Left cardiac atrium (tissue), 4 donors: ENCODE results near the gene MERTK. TPM values are rescaled to one million over a fixed set of nuclear protein-coding genes. Genes with fewer than 3 reads are reported as not detected.
"Not testable (repeated sequence)": the region's sequence is repeated elsewhere in the genome, so short reads cannot be mapped to it uniquely, and the experiment has no call there.

ENCODE experiments used
- ATAC-seq, 2 donors: fragments of 200-7000 bp; cut with Tn5 transposase; one replicate each; pipeline ENCODE4 v1.9.1; 2020; ENCODE audit warnings: mild to moderate bottlenecking in 2 of 2, moderate library complexity in 2 of 2
- DNase-seq: peaks from one replicate; pipeline ENCODE4 v3.0.0-alpha.2; 2020
- intact Hi-C, 2 donors: fragments of 100-400 bp; cut with DNase I; formaldehyde crosslinking; loops; one replicate each; pipeline versions ENCODE4 v1.14.1 to v1.15.1; 2022 to 2023
- total RNA-seq, 2 donors: library from RNA; stranded (reverse); fragmentation: NEBNext Ultra II Directional; extraction: Animal tissue kit (Norgen Biotek cat#: 25700); gene quantifications; one replicate each; pipeline ENCODE4 v1.2.1, GENCODE V29; 2021
- donor health status: DM: no; HTN: yes; CAD: no.
- donor health status: DM: no; HTN: yes; CAD: no; lungs with severe emphysema.
- donor health status: DM: yes; HTN: yes; CAD: no.
- donor health status: Dilated cardiomyopathy.

Gene MERTK
- total RNA-seq, 2 donors from 2014 or later, result 11.8 to 12.6 TPM

GRCh38 chr2:111963508-111963907 lies 65.1 kb downstream of the MERTK start:
- intact Hi-C loops, DNase-seq, ATAC-seq: not testable (repeated sequence)

GRCh38 chr2:111965062-111965461 lies 66.7 kb downstream of the MERTK start:
- ATAC-seq, result no peak
- no peak for DNase-seq
- intact Hi-C loops, result no loop called here

- intact Hi-C loops, result no loop called here
- DNase-seq (no peak), ATAC-seq (no peak)
Observed at GRCh38 chr2:111966241-111966640, 67.8 kb downstream of the MERTK start.

GRCh38 chr2:111967018-111967417 lies 68.6 kb downstream of the MERTK start:
- intact Hi-C loops, result no loop called here
- ATAC-seq (peak in 1 of 2 donors; percentile 14), DNase-seq (no peak)

- DNase-seq (no peak), ATAC-seq (no peak)
- intact Hi-C loops, result loop anchor here in 1 of 2 donors (10.0 kb wide), 1 partner anchor 66 kb away; no protein-coding TSS in a partner anchor
Observed at GRCh38 chr2:111970453-111970852, 72.0 kb downstream of the MERTK start.

GRCh38 chr2:111972955-111973565 lies 74.7 kb downstream of the MERTK start:
- no peak for DNase-seq
- peak; percentile 59 to 70 for ATAC-seq
- intact Hi-C loops, result loop anchor here in 1 of 2 donors (10.0 kb wide), 1 partner anchor 68 kb away; no protein-coding TSS in a partner anchor

GRCh38 chr2:111973701-111974100 lies 75.3 kb downstream of the MERTK start:
- intact Hi-C loops, result loop anchor here in 1 of 2 donors (10.0 kb wide), 1 partner anchor 69 kb away; no protein-coding TSS in a partner anchor
- no peak for DNase-seq
- ATAC-seq, result no peak

GRCh38 chr2:111975053-111975552 lies 76.7 kb downstream of the MERTK start:
- ATAC-seq, result peak in 1 of 2 donors; percentile 8
- no peak for DNase-seq
- intact Hi-C loops, result loop anchor here in 1 of 2 donors (10.0 kb wide), 1 partner anchor 70 kb away; no protein-coding TSS in a partner anchor

- no peak for DNase-seq
- no peak for ATAC-seq
- intact Hi-C loops, result loop anchor here in 1 of 2 donors (10.0 kb wide), 1 partner anchor 71 kb away; no protein-coding TSS in a partner anchor
Observed at GRCh38 chr2:111975819-111976218, 77.4 kb downstream of the MERTK start.

- intact Hi-C loops, result loop anchor here in 1 of 2 donors (10.0 kb wide), 1 partner anchor 72 kb away; no protein-coding TSS in a partner anchor
- DNase-seq, result no peak
- ATAC-seq, result no peak
Observed at GRCh38 chr2:111977240-111977639, 78.8 kb downstream of the MERTK start.

GRCh38 chr2:111978452-111979170 lies 80.2 kb downstream of the MERTK start:
- intact Hi-C loops, result loop anchor here in 1 of 2 donors (10.0 kb wide), 1 partner anchor 74 kb away; no protein-coding TSS in a partner anchor
- no peak for ATAC-seq
- no peak for DNase-seq

- no peak for DNase-seq
- intact Hi-C loops, result no loop called here
- ATAC-seq, result no peak
Observed at GRCh38 chr2:111981666-111982065, 83.3 kb downstream of the MERTK start.

GRCh38 chr2:111982822-111983221 lies 84.4 kb downstream of the MERTK start:
- intact Hi-C loops, result no loop called here
- DNase-seq (no peak), ATAC-seq (no peak)

GRCh38 chr2:111983478-111984212 lies 85.2 kb downstream of the MERTK start:
- ATAC-seq (no peak), DNase-seq (no peak)
- intact Hi-C loops, result no loop called here

- ATAC-seq, result no peak
- no peak for DNase-seq
- intact Hi-C loops, result no loop called here
Observed at GRCh38 chr2:111984213-111984604, 85.8 kb downstream of the MERTK start.

- DNase-seq (no peak), ATAC-seq (no peak)
- intact Hi-C loops, result no loop called here
Observed at GRCh38 chr2:111985514-111985913, 87.1 kb downstream of the MERTK start.

- ATAC-seq (no peak), DNase-seq (no peak)
- intact Hi-C loops, result no loop called here
Observed at GRCh38 chr2:111986116-111986900, 87.9 kb downstream of the MERTK start.

GRCh38 chr2:111990375-111990774 lies 92.0 kb downstream of the MERTK start:
- DNase-seq, result no peak
- ATAC-seq, result no peak

GRCh38 chr2:111990856-111991255 lies 92.4 kb downstream of the MERTK start:
- intact Hi-C loops, result no loop called here
- DNase-seq (no peak), ATAC-seq (no peak)

More at GRCh38 chr2:111990375-111990774, 92.0 kb downstream of the MERTK start:
- intact Hi-C loops, result no loop called here
